Right kidney (tissue), 1 donor: ENCODE data around the gene NFATC2.

Experiments used
- DNase-seq: peaks from one replicate; pipeline ENCODE4 v3.0.0-alpha.2; 2016

NFATC2 gene

DNA sequence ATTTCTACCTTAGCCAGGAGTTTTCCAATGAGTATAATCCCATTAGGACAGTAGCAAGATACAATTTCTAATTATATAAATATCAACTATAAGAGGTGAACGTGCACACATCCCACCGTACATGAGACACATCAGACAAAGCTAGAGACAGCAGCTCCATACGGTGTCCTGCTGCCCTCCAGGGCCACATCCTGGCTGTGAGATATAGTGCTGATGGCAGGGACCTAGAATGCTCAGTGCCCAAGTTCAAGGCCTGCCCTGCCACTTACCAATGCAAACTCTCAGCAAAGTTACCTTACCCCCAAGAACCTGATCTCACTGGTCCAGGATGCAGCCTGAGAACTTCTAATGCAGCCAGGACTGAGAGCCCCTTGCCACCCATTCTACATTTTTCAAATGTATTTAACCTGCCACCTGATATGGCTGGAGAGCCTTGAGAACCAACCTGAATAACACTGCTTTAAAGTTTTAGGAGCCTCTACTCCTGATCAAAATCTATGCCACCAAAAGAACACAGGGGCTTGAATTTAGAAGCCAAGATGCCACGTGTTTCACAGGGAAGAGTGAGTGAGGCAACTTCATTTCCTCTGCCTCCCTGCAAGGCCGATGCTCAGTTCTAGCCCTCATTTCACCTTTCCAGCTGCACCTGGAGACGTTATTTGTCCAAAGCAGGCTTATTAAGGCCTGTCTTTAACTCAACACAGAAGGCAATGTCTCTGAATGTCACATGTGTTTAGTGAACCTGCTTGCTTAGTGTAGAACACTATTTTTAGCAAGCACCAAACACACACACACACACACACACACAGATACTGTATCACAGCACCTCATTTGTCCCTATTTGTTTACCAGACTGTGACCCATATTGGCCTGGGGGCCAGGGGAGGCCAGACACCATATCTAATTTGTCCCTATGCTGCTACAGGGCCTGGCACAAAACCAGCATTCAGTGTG, 6.1 kb downstream of the NFATC2 start:
- no peak for DNase-seq

DNA sequence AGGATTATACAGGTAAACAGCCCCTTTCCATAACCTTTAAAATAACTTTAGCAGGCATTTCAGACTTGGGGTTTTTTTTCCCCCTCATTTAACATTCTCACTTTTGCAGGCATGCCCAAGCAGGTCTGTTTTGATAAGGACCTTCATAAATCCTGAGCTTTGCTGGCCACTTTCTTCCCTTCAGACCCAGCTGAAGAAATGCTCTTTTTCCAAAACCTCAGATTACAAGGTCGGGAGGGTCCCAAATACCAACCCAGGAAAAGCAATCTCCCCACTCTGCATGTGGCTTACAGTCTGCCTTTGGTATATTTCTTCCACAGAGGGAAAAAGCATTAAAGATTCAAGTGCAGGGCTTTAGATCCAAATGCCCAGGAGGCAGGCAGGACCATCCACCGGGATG, 6.8 kb downstream of the NFATC2 start:
- no peak for DNase-seq

DNA sequence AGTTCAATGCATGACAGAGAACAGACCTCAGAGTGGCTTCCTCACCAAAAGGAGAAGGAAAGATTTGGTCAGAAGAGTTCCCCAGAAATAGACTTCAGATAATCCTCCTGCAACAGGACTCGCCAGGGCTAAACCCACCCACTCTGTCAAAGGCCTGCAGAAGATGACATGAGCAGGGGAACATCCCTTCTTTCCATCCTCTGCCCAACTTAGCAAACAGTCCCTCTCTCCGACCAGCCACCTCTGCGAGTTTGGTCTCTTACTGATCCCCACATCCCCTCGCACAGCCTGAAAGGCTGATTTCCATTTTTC, 7.5 kb downstream of the NFATC2 start:
- no peak for DNase-seq

GRCh38 chr20:51533291-51534172, 9.0 kb downstream of the NFATC2 start:
- DNase-seq = no peak

- DNase-seq = no peak
These were observed 9.8 kb downstream of the NFATC2 start for GRCh38 chr20:51532577-51533191.

DNA sequence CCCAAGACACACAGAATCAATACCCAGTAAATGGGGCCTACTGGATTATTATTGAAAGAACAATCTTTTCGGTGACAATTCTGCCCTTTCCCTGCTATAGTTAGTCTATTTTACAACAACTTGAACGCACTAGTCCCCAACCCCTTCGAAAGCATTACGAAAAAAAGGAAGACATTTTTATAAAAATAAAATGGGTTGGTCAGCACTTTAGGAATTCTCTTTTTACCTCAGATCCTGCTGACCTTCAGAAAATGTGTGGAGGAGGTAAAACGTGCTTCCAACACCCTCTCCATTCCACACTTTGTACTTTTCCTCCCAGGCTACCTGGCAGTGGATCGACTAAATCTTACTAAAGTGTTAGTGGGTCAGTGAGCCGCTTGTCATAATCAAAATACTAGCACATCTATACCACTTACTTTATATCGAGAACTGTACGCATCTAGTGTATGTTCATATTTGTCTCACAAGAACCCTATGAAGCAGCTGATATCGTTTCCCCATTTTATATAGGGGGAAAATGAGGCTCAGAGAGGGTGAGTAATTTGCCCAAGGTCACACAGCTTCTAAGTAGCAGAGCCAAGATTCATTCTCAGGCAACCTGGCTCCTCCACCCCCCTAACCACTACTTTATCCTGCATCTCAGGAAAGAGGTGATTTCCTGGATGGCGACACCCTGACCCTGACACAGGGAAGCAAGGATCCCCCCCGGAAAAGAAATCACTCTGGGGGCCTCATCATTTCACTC, 10.6 kb downstream of the NFATC2 start:
- no peak for DNase-seq

DNA sequence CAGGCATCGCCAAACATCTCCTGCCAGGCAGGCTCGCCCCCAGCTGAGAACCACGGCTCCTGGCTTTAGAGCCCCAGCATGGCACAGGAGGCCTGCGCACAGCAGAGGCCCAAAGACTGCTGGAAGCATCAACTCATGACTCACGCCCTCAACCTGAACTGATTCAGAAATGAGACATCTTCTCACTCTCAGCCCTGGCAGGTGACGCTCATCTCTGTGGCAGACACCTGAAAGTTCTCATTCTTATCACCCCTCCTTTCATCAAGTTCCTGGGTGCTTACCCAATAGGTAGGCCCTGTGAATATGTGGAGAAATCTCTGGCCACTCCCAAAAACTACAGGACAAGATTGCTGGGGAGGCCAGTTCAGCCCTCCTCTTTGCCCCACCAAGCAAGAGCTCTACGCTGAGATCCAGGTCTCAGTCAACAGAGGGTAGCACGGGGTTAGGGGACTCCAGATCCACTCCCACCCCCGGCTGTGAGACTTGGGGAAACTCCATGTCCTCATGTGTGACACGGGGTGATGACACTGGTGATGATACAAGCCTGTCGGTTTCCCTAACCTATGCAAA, 11.3 kb downstream of the NFATC2 start:
- no peak for DNase-seq

GRCh38 chr20:51529758-51530157, 12.8 kb downstream of the NFATC2 start:
- no peak for DNase-seq

DNA sequence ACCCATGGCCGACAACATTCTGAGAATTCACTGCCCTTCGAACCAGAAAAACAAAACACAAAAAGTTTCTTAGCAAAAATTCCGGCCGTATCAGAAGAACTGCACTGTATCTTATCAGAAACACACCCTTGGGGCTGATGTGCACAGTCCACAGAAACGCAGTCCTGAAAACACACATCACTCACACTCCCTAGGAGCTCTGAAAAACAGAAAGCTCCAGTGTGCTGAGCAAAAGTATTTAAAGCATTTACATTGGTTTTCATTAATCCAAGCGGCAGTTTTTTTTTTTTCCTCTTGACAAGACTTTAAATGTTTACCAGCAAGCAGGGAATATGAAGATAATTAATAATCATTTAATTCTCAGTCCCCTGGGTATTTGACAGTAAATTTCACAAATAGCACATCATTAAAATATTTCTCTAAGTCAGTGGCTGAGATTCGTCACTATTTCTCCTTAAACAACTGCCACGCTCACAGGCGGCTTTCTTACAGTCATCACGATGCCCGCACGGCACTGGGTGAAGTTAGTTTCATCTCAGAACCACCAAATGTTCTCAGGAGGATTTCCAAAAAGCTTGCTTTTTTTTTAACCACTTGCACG, 13.3 kb downstream of the NFATC2 start:
- DNase-seq = no peak

DNA sequence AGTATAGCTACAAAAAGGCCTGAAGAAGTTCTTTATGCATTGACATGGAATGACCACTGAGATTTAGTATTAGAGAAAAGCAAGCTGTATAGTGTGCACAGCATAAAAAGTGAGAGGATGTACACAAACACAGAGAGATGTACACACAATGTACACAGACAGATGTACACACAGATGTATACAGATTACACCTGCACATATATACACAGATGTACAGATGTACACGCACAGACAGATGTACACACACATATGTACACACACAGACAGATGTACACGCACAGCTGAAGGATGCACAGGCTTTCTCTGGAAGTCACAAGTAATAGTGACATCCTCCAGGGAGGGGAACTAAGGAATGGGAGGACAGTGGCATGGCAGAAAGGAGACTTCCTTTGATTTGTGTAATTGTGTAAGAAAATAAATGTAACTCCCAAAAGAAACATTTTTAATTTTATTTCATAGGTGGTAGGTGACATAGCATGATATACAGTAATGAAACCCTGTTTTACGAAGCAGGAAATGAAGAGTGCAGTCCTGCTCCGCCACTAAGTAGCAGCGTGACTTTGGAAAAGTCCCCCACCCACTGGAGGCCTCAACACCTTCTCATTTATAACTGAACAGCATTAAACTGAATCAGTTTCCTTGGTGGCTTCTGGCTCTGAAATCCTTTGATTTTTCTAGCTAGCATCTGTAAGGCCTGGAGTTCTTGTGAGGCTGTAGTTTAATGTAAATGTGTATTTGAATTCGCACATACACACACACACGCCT, 14.1 kb downstream of the NFATC2 start:
- no peak for DNase-seq

DNA sequence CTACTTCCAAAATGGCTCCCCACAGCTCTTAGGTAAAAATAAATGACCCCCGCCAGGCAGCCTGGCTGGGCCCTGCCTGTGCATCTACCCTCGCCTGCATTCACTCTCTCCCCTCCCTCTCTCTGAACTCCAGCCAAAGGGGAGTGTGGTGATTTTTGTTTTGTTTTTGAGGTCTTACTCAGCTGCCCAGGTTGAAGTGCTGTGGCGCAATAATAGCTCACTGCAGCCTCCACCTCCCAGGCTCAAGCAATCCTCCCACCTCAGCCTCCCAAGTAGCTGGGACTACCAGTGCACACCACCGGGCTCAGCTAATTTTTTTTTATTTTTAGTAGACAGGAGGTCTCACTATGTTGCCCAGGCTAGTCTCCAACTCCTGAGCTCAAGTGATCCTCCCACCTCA, 15.8 kb downstream of the NFATC2 start:
- no peak for DNase-seq

- DNase-seq = no peak
These were observed 16.4 kb downstream of the NFATC2 start for GRCh38 chr20:51526106-51526470.

DNA sequence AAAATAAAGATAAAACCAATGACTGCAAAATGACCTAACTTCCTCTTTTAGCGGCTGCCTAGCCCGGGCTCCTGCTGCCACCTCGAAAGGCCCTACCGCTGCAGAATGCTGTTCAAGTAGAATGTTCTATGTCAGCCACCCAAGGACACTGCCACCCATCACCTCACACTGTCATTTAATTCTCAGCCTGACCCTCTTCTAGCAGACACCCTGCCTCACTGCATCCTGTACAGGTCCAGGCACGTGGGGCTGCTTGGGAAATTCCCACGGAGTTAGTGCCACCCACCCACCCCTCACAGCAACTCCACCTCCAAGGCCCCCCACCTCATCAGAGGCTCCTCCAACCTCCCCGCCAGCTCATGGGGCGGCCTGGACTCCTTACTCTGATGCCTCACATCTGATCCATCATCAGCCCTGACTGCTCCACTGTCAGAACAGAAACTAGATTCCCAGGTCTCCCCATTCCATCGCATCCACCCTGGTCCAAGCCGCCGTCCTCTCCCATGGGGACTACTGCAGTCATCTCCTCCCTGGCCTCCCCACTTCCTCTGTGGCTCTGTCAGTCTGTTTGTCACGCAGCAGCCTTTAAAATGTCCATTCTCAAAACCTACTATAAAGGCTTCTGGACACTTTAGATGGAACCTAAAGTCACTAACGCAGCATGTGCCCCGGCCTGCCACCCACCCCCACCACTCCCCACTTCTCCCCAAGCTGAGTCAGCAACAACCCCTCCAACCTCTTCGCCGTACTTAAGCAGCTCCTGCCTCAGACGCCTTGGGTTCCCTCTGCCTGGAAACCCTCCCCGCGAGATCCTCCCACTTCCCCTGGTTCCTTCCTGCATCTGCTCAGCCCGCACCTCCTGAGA, 17.0 kb downstream of the NFATC2 start:
- DNase-seq = no peak

DNA sequence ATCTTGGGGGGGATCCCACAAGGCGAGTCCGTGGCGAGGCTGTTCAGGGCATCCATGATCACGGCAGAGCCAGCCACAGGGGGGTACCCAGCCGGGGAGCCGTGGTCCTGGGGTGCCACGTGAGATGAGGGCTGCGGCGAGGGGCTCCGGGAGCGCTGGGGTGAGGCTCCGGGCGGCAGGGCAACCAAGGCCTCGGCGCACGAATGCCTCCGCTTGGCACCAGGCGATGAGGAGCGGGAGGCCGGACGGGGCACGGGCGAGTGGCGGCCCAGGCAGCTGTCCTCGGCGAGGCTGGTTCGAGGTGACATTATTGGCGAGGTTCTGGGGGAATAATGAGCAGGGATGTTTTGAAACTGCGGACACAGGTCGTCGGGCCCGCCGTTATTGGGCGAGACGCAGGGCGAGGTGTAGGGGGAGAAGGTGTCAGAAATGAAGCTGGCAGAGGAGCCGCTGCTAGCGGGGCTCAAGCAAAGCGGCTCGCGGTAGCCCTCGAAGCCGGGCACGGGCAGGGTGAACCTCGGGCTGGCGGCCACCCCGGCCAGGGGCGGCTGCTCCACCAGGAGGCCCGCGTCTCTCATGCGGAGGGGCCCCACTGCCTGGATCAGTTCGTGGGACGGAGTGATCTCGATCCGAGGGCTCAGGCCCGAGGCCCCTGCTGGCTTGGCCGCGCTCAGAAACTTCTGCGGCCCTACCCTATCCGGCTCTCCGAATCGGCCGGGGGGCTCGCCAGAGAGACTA, 19.1 kb downstream of the NFATC2 start:
- no peak for DNase-seq

DNA sequence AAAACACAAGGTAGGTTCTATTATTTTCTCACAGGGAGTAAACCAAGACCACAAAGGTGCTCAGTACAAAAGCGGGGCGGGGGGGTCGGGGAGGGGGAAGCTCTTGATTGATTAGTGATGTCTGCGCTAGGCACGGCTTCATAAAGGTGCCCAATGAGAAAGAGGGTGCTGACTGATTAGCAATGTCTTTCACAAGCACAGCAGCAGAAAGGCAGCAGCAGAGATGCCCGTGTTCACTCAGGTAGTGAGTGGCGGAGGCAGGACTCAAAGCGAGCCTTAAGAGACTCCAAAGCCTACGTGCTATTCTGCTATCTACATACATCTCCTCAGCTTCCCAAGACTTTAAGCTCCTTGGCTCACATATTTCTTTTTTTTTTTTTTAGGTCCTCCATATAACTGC, 20.3 kb downstream of the NFATC2 start:
- DNase-seq = no peak

- no peak for DNase-seq
These were observed 24.7 kb downstream of the NFATC2 start for GRCh38 chr20:51517839-51518238.

- DNase-seq = no peak
These were observed 25.7 kb downstream of the NFATC2 start for GRCh38 chr20:51516855-51517254.

GRCh38 chr20:51514836-51515235, 27.7 kb downstream of the NFATC2 start:
- DNase-seq = no peak

GRCh38 chr20:51514249-51514648, 28.3 kb downstream of the NFATC2 start:
- no peak for DNase-seq
